Stimulated activated CD4-positive, alpha-beta T cell treated with anti-CD3 and anti-CD28 coated beads, Interleukin-4, amount 100 ng/mL, for 48 hours (primary cell): ENCODE data around the gene EEFSEC.

Source experiments
- DNase-seq, 2 donors: peaks; one replicate each; pipeline ENCODE4 v3.0.0-alpha.2; 2020; ENCODE audit warnings: low read depth in 2 of 2

The EEFSEC gene

GRCh38 chr3:128241741-128242140 is 88.5 kb downstream of the EEFSEC start:
- no peak for DNase-seq

- DNase-seq = peak; percentile 2 to 5
Observed at GRCh38 chr3:128242818-128243601, 89.7 kb downstream of the EEFSEC start.

GRCh38 chr3:128243602-128244504 is 90.6 kb downstream of the EEFSEC start:
- no peak for DNase-seq

DNA sequence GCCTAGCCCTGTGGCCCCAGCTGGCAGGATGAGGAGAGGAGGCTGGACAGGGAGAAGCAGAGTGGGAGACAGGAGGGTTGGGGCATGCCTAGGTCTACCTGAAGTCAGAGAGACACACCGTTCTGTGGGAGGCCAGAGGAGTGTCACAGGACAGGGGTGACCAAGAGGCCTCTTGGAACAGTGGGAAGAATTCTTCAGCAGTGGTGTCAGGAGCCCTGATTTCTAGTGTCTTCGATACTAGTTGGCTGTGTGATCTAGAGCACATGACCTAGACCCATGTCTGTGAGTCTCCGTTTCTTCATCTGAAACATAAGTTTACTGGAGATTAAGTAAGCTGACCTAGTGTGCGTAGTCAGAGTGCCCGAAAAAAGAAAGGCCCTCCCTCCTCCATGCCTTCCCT is 92.2 kb downstream of the EEFSEC start:
- DNase-seq = no peak

DNA sequence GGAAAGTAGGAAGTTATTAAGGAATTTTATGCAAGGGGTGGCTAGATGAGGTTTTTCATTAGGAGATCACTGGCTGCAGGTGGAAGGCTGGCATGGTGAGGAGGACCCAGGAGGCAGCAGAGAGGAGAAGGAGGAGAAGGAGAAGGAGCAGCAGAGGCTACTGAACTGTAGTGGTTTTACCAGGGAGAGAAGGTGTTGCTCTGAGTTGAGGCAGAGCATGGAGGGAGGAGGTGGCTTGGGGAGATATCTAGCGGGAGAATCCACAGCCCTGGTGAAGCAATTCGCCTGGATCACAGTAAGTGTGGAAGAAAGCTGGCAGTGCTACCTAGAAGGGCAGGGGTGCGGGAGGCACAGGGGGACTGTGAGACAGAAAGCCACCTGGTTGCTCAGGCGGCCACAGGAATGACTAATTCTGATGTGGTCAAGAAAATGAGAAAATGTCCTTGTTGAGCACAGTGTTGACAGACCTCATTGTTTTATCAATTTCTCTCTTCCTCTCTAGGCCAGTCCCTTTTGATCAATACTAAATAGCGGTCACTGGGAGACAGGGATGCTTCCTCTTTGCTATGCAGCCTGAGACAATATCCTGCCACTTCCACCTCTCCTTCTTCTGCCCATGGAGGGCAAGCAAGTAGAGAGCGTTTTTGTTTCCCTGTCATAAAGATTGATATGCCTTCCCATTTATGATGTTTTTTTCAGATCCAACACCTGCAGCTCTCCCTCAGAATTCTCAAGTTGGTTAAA is 94.6 kb downstream of the EEFSEC start:
- no peak for DNase-seq

DNA sequence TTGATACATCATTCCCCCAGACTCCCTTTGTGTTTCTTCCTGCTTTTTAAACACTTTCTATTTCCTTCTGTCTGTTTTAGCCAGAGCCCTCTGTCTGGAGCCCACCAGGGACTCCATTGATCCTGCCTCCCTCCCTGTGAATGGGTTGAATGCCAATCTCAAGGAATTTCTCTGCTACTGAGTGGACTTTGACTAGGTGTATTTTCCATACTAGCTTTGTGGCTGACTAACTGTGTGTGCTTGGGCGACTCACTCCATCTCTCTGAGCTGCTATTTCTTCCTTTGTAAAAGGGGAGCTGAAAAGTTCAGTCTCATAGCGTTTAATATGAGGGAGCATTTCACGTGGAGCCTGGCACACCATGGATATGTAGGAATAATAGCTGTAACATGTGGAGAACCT is 98.8 kb downstream of the EEFSEC start:
- no peak for DNase-seq

DNA sequence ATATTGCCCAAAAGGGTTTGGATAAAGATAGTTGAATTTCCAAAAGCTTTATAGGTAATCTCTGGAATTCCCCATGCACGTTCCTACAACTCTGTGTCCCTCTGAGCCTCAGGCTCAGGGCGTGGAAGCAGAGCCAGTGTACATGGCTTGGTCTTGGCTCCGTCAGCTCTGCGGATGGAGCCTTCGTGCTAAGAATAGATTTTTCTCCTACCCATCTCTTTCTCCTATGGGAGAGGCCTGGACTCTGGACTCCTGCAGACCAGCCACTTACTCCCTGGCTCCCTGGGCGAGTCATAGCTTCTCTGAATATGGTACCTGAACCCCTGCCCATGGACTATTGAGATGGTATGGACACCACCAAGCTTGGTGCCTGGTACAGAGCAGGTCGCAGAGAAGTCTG is 99.9 kb downstream of the EEFSEC start:
- DNase-seq = no peak

DNA sequence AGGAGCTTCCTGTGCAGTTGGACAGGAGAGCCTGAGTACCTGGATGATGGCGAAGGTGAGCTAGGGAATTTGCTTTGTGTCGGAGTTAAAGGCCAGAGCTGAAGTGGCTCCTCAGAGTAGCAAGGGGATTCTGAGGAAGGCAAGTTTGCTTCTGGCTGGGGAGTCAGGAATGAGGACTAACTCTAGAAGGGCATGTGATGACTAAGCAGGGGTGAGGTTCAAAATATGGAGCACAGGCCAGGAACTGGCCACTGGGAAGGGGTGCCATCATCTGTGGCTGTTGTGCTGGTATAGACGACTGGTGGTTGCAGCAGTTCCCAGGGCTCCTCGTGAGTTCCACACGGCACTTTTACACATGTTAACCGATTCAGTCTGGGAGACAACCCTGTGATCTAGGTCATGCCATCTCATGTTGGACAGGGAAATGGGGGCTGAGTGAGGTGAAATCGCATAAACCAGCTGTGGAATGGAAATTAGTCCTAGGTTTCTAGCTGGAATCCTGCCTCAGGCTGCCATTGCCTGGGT is 100.8 kb downstream of the EEFSEC start:
- DNase-seq = no peak

- DNase-seq = no peak
Observed at GRCh38 chr3:128254967-128255366, 101.7 kb downstream of the EEFSEC start.

- DNase-seq = no peak
Observed at GRCh38 chr3:128256131-128256530, 102.8 kb downstream of the EEFSEC start.

DNA sequence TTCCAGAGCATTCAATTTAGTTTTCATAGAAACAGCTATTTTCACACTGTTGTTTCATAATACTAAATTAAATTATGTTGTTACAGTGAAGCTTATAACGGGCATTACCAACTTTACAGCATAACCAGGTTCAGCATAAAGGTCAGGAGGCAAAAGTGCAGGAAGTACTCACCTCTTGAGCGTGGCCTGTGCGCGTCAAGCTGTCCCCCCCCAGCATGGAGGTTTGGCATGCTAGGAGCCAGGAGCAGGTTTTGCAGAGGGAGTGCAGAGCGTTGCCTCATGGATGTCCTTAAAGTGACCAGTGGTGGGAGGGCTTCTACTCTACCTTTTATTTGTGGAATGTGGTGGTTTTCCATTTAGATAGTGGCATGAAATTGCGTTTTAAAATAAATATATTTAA is 104.4 kb downstream of the EEFSEC start:
- DNase-seq = no peak

GRCh38 chr3:128260275-128260674 is 107.0 kb downstream of the EEFSEC start:
- no peak for DNase-seq

- DNase-seq = no peak
Observed at GRCh38 chr3:128262457-128262856, 109.2 kb downstream of the EEFSEC start.

DNA sequence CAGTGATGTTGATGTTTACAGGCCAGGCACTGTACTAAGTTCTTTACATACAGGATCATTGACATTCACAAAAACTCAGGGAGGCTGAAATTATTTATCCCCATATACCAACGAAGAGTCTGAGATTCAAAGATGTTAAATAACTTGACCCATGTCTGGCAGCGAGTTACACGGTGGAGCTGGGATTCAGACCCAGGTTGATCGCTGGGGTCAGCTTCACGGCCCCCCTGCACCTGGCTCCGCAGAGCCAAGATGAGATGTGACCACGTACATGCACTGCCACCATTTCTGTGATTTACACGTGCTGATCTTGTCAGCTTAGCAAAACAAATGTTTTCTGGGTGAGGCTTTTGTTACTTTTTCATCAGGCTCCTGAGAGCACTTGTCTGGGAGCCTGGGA is 109.8 kb downstream of the EEFSEC start:
- no peak for DNase-seq

DNA sequence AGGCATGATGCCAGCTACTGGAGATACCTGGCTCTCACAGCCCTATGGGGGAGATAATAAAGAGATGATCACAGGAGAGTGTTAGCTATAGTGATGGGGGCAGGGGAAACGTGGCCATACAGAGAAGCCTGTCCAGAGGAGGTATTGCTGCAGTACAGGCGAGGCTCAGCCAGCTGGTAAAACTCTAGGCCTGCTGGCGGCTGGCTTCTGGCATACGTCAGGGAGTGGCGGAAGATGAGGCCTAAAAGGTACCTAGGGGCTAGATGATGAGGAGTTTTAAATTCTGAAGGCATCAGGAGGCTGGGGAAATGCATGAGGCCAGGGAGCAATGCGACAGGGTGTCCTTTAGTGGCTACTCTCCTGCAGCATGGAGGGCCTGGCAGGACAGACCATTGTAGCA is 110.7 kb downstream of the EEFSEC start:
- no peak for DNase-seq

DNA sequence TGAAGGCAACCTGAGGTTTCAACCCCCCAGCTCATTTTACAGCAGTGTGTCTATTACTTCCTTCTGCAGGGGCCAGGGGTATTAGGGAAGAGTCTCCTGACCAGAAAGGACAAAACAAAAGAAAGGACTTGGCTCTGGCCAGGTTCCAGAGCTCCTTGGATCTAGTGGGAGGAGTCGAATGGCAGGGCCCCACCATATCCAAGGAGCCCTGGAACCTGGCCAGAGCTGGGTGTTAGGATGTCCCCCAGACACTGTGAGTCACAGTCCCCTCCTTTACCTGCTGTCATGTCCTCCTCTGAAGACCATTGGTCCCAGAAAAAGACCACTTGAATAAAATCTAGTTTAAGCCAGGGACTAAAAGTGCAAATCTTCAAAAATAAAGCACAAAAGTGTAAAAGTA is 113.2 kb downstream of the EEFSEC start:
- no peak for DNase-seq

DNA sequence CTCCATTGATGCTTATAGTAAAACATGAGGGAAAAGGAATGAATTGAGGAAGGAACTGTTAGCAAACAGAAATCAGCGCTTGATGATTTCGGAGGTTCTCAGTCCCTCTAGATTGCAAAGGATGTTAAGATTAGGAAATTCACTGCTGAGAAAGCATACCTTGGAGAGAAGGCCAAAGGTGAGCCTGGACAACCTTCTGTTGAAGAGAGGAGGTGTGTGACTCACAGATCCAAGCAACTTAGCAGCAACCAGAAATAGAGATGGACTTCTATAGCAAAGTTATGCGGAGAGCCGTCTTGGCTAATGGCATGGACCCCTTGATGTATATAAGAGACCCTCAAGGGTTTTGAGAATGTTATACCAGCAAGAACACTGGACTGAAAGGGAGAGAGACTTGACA is 114.3 kb downstream of the EEFSEC start:
- no peak for DNase-seq

DNA sequence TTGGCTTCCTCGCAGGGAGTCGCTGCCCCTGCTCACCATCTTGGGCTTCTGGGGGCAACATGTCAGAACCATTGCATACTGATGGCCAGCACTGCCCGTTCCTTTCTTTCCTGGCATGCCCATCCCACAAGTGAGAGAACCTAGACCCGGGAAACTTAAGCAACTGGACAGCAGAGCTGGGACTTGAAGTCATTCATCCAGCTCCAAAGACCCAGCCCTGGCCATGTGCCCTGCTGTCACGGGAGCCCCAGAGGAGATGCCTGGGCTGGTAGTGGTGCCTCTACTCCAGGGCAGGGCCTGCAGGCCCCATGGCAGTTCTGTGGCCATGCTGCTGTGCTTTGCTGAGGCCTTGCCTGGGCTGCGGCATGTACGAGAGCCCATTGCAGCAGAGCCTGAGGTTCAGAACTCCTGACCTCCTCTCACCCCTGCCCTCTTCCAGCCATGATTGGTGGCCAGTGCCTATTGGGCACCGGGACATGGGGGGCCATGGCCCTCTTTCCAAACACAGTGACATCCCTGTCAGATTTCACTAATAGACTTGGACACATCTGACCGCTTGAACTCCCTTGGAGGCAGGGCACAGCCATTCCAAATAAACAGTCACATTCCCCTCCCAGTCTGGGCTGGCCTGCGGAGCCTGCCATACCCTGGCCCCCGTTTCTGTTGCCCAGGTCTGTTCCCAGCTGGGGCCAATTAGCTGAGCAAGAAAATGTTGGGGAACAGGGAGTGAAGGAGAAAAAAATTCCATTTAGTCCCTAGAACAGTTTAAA is 115.9 kb downstream of the EEFSEC start:
- no peak for DNase-seq

DNA sequence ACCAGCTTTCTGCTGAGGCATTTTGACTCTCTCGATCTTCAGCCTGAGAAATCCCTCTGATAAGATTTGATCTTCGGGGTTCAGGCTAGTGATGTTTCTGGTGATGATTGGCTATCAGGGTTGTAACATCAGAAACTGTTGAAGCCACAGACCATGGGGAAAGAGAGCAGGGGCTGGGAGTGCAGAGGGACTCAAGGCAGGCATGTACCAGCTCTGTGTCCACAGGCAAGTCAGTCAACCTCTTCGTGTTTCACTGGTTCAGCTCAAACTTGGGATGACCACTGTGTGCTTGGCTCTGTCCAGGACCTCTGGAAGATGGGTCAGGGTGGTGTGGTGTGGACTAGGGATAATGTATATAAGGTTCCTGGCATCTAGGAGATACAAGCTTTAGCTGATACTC is 116.5 kb downstream of the EEFSEC start:
- no peak for DNase-seq

DNA sequence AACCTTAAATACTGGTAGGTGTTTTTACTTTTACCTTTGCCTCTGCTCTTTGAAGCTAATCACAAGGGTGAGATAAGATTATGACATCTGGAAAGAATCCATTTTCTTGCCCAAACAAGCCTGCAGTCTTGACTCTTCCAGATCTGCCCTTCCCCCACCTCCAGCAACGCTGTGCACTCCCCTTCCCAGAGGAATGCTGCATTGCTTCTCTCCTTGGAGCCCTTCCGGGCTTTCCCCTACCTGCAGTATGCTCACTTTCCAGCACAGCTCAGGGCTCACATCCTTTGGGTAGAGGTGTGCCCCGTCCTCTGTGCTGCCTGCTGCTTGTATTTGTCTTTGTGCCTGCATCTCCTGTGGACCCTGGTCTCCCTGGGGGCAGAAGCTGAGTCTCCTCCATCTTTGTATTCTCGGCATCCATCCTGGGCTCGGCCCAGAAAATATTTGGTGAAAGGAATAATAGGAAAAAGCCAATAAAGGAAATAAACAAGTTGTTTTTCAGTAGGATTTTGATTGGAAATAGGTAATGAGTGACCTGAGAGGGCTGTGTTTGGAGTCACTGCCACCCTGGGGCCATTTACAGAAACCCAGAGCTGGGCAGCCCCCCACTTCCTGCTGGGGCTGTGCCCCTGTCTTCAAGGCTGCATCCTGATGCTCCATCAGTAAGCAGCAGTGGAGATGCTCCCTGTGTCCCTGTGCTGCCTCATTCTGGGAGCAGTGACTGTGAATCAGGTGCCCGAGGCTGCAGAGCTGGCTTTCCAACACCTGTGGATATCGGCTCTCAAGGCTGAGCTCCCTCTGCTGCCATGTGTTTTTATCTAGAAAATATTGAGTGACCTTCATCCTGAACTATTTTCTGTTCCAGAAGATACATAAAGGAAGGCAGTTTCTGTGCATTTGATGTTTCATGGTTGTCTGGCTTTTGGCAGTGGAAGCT is 117.5 kb downstream of the EEFSEC start:
- DNase-seq = no peak
